Measurements from ENCODE around the gene STK35. TPM values are rescaled to one million over a fixed set of nuclear protein-coding genes. Genes with fewer than 3 reads are reported as not detected.

STK35 gene
- total and polyA plus RNA-seq, 2 of the 13 experiments (the other 11 are each of a cell fraction or from before 2014, with no cell fraction given) = 27.4 to 29.8 TPM

GRCh38 chr20:2101057-2101864, at the start of gene STK35 (continued):
- TF ChIP-seq IKZF4 (CRISPR knock-in tag; IDR thresholded peaks at IDR 0.05; ENCODE audit: borderline replicate concordance, low read depth, not compliant biosample characterization) = no peak
- TF ChIP-seq, protein P1, sequence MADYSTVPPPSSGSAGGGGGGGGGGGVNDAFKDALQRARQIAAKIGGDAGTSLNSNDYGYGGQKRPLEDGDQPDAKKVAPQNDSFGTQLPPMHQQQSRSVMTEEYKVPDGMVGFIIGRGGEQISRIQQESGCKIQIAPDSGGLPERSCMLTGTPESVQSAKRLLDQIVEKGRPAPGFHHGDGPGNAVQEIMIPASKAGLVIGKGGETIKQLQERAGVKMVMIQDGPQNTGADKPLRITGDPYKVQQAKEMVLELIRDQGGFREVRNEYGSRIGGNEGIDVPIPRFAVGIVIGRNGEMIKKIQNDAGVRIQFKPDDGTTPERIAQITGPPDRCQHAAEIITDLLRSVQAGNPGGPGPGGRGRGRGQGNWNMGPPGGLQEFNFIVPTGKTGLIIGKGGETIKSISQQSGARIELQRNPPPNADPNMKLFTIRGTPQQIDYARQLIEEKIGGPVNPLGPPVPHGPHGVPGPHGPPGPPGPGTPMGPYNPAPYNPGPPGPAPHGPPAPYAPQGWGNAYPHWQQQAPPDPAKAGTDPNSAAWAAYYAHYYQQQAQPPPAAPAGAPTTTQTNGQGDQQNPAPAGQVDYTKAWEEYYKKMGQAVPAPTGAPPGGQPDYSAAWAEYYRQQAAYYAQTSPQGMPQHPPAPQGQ (CRISPR knock-in tag; IDR thresholded peaks at IDR 0.05; ENCODE audit: borderline replicate concordance) = no peak
- no peak; the same call in 1 of the 2 replicates for TF ChIP-seq ZNF547 (CRISPR knock-in tag; IDR thresholded peaks at IDR 0.05)
- no peak for TF ChIP-seq PHF21A (CRISPR knock-in tag; IDR thresholded peaks at IDR 0.05)
- peak; percentile 23 for TF ChIP-seq RBM22 (optimal IDR thresholded peaks at IDR 0.05; ENCODE audit: low read length)
- no peak for TF ChIP-seq ZNF513 (CRISPR knock-in tag; conservative IDR thresholded peaks at IDR 0.05)
- TF ChIP-seq ZNF598 (CRISPR knock-in tag; IDR thresholded peaks at IDR 0.05; ENCODE audit: borderline replicate concordance) = no peak
- TF ChIP-seq ZNF281 (CRISPR knock-in tag; IDR thresholded peaks at IDR 0.05; ENCODE audit: borderline replicate concordance) = no peak
- TF ChIP-seq ZNF253 (CRISPR knock-in tag; IDR thresholded peaks at IDR 0.05; ENCODE audit: borderline replicate concordance) = peak; percentile 86; the same call in 1 of the 2 replicates
- peak; percentile 89 for TF ChIP-seq HNRNPLL (IDR thresholded peaks at IDR 0.05; ENCODE audit: low read depth, low read length, poor library complexity, severe bottlenecking)
- no peak; the same call in 1 of the 2 replicates for TF ChIP-seq HDAC2 (CRISPR knock-in tag; IDR thresholded peaks at IDR 0.05)
- TF ChIP-seq MED1 (CRISPR knock-in tag; IDR thresholded peaks at IDR 0.05) = no peak
- TF ChIP-seq ZNF101 (CRISPR knock-in tag; IDR thresholded peaks at IDR 0.05; ENCODE audit: borderline replicate concordance, low read depth) = 0 out of 2 replicates have a peak, but pooled peaks have one; percentile 42
- TF ChIP-seq ZBTB43 (CRISPR knock-in tag; conservative IDR thresholded peaks at IDR 0.05) = 0 out of 2 replicates have a peak, but pooled peaks have one; percentile 48
- TF ChIP-seq HMG20A (CRISPR knock-in tag; IDR thresholded peaks at IDR 0.05; ENCODE audit: borderline replicate concordance) = no peak
- TF ChIP-seq PITX1 (CRISPR knock-in tag; IDR thresholded peaks at IDR 0.05) = no peak
- no peak; the same call in 1 of the 2 replicates for TF ChIP-seq IRF9 (CRISPR knock-in tag; IDR thresholded peaks at IDR 0.05; ENCODE audit: borderline replicate concordance)

All from HepG2 (cell line).